GM12878 (cell line): ENCODE measurements around the gene OPA1. TPM values are rescaled to one million over a fixed set of nuclear protein-coding genes. Genes with fewer than 3 reads are reported as not detected.
"Not testable (repeated sequence)": the region's sequence is repeated elsewhere in the genome, so short reads cannot be mapped to it uniquely, and the experiment has no call there.

Experiments used
- ATAC-seq: fragments of 200-7000 bp; cut with Tn5 transposase; 3 replicates; pipeline ENCODE4 v1.9.1; 2020; ENCODE audit warnings: mild to moderate bottlenecking, moderate library complexity
- BruUV-seq: library from RNA; stranded (reverse); fragments of 400-500 nt; replicated peaks from 2 replicates; lab custom pipeline; 2021; lab: Mats Ljungman, UMichigan
- CTCF ChIA-PET: fragments of 300-600 bp; sonication (Branson Sonifier 250); formaldehyde crosslinking; extraction: SDS; loops from one replicate; lab custom pipeline; 2021; ENCODE audit warnings: inconsistent platforms; lab: Yijun Ruan, JAX
- POLR2A ChIA-PET: fragments of 350-600 bp; formaldehyde crosslinking; extraction: SDS; loops from one replicate; lab custom pipeline; 2021; ENCODE audit warnings: inconsistent platforms; lab: Charles Lee
- RAD21 ChIA-PET: fragments of 300-600 bp; sonication (Branson Sonifier 250); formaldehyde crosslinking; loops from one replicate; lab custom pipeline; 2023; ENCODE audit warnings: antibody characterized with exemption; ENCODE audit not compliant: unreplicated experiment; lab: Charles Lee
- SMC1A ChIA-PET: fragments of 300-600 bp; sonication (Branson Sonifier 250); formaldehyde crosslinking; loops from one replicate; lab custom pipeline; 2023; ENCODE audit not compliant: unreplicated experiment, uncharacterized antibody; lab: Charles Lee
- DNase-seq: peaks from one replicate; pipeline ENCODE4 v3.0.0-alpha.2; 2011; ENCODE audit warnings: low read depth, low spot score
- FAIRE-seq: peaks from 3 replicates; lab custom pipeline; 2011; peaks lifted over from hg19 to GRCh38; lab: Jason Lieb, UNC
- H2AFZ ChIP-seq: 2 replicates; pipeline ENCODE4 v1.6.0; 2011; ENCODE audit warnings: low read depth, low read length, control low read depth; ENCODE audit not compliant: control insufficient read depth
- H3K27ac ChIP-seq: 2 replicates; pipeline ENCODE4 v1.5.1; 2011; ENCODE audit warnings: control low read depth; ENCODE audit not compliant: control insufficient read depth, insufficient read depth
- H3K27me3 ChIP-seq, 2 experiments: replicated peaks in 1 of 2; 2 replicates each; pipeline versions ENCODE4 v1.6.0 to v1.6.1; 2011; ENCODE audit warnings: low read length in 1 of 2; ENCODE audit not compliant: control insufficient read depth in 2 of 2, insufficient read depth in 2 of 2
- H3K36me3 ChIP-seq, 2 experiments: 2 replicates each; pipeline ENCODE4 v1.5.1; 2011; ENCODE audit warnings: low read length in 1 of 2; ENCODE audit not compliant: control insufficient read depth in 2 of 2, insufficient read depth in 2 of 2
- H3K4me1 ChIP-seq: 2 replicates; pipeline ENCODE4 v1.6.1; 2011; ENCODE audit warnings: mild to moderate bottlenecking, low read length, moderate library complexity, mixed read lengths; ENCODE audit not compliant: control insufficient read depth, insufficient read depth
- H3K4me2 ChIP-seq: 2 replicates; pipeline ENCODE4 v1.6.0; 2011; ENCODE audit warnings: control low read depth; ENCODE audit not compliant: control insufficient read depth, insufficient read depth
- H3K4me3 ChIP-seq: fragments of 200-600 bp; sonication (generic); 2 replicates; pipeline ENCODE4 v1.5.1; 2016
- H3K79me2 ChIP-seq: 2 replicates; pipeline ENCODE4 v1.6.0; 2011; ENCODE audit warnings: low read length; ENCODE audit not compliant: control insufficient read depth, insufficient read depth
- H3K9ac ChIP-seq: 2 replicates; pipeline ENCODE4 v1.8.0; 2011; ENCODE audit warnings: low read length, control low read depth, mixed read lengths; ENCODE audit not compliant: control insufficient read depth, insufficient read depth
- H3K9me3 ChIP-seq: replicated peaks from 3 replicates; pipeline ENCODE4 v1.5.1; 2011; ENCODE audit warnings: mild to moderate bottlenecking, low read length; ENCODE audit not compliant: control insufficient read depth, insufficient read depth
- H4K20me1 ChIP-seq: 2 replicates; pipeline ENCODE4 v1.6.0; 2011; ENCODE audit not compliant: control insufficient read depth, insufficient read depth
- WGBS: methylation state at CpG from one replicate; pipeline ENCODE4 v1.1.6; 2016; ENCODE audit warnings: low lambda C conversion rate; ENCODE audit not compliant: insufficient replicate concordance, insufficient coverage; ENCODE audit errors: missing lambda C conversion rate; 5-methylcytosine and 5-hydroxymethylcytosine counted together
- in situ Hi-C: fragments of 300-500 bp; cut with MboI; formaldehyde crosslinking; loops from 9 replicates; pipeline ENCODE4 v1.14.3; 2018; ENCODE audit warnings: mixed read lengths
- intact Hi-C: fragments of 100-400 bp; cut with micrococcal nuclease; formaldehyde crosslinking; loops from one replicate; pipeline ENCODE4 v1.14.2; 2022; ENCODE audit not compliant: unreplicated experiment
- polyA plus RNA-seq, 11 experiments: library from polyadenylated mRNA; depleted of rRNA in 4 of 11; unstranded in 6 of 11; stranded (reverse) in 5 of 11; fragments of >200 nt; fragmentation: Nextera tagmentation in 4 of 11; fragmentation: Illumina TruSeq in 1 of 11; extraction: Ambion mirVana in 4 of 11; extraction: Trizol in 1 of 11; gene quantifications; 1 replicate in 1 of 11; 2 replicates in 10 of 11; pipeline versions ENCODE4 v1.2.1 to v1.2.3, GENCODE V29; 2011 to 2016; ENCODE audit warnings: inconsistent platforms in 2 of 11, missing spikeins in 2 of 11, low read depth in 1 of 11
- total RNA-seq, 4 experiments: library from RNA; depleted of rRNA in 3 of 4; stranded (reverse); fragments of >200 nt in 3 of 4; fragmentation: Illumina TruSeq in 1 of 4; extraction: Trizol in 1 of 4; gene quantifications; 2 replicates each; pipeline versions ENCODE4 v1.2.1 to v1.2.3, GENCODE V29; 2013 to 2021

Gene OPA1
- total and polyA plus RNA-seq, 10 of the 15 experiments (the other 5 are each of a cell fraction or from before 2014, with no cell fraction given), result 14.7 to 108 (median 59.3) TPM

- H3K27ac ChIP-seq, H3K9me3 ChIP-seq, in situ Hi-C loops, CTCF ChIA-PET, intact Hi-C loops, H2AFZ ChIP-seq, H4K20me1 ChIP-seq, SMC1A ChIA-PET, ATAC-seq, H3K36me3 ChIP-seq, FAIRE-seq, H3K4me3 ChIP-seq, DNase-seq, H3K27me3 ChIP-seq, H3K4me2 ChIP-seq, RAD21 ChIA-PET, H3K9ac ChIP-seq, BruUV-seq, POLR2A ChIA-PET, H3K4me1 ChIP-seq: not testable (repeated sequence)
- H3K79me2 ChIP-seq, result peaks cover 14% of the 10 kb centered on the region
These were observed 13.9 kb downstream of the OPA1 start for GRCh38 chr3:193606892-193607291.

GRCh38 chr3:193610516-193610915, 17.5 kb downstream of the OPA1 start:
- H4K20me1 ChIP-seq, DNase-seq, ATAC-seq, FAIRE-seq, H3K36me3 ChIP-seq, SMC1A ChIA-PET, BruUV-seq, H2AFZ ChIP-seq, RAD21 ChIA-PET, H3K27me3 ChIP-seq, H3K4me2 ChIP-seq, POLR2A ChIA-PET, intact Hi-C loops, CTCF ChIA-PET, in situ Hi-C loops, H3K9ac ChIP-seq, H3K4me1 ChIP-seq, H3K4me3 ChIP-seq, H3K27ac ChIP-seq: not testable (repeated sequence)
- WGBS, result 96% methylated on average over 11 of the region's 11 CpGs
- Histone ChIP-seq H3K79me2 (peaks cover 19% of the 10 kb centered on the region), H3K9me3 (peaks cover 14% of the 10 kb centered on the region)
